Stimulated activated CD4-positive, alpha-beta T cell treated with anti-CD3 and anti-CD28 coated beads, Interleukin-2, amount 100 ng/mL, for 48 hours (primary cell): ENCODE data around the gene SNRNP70.

Experiments used
- DNase-seq, 2 donors: peaks; one replicate each; pipeline ENCODE4 v3.0.0-alpha.2; 2020

Gene SNRNP70

DNA sequence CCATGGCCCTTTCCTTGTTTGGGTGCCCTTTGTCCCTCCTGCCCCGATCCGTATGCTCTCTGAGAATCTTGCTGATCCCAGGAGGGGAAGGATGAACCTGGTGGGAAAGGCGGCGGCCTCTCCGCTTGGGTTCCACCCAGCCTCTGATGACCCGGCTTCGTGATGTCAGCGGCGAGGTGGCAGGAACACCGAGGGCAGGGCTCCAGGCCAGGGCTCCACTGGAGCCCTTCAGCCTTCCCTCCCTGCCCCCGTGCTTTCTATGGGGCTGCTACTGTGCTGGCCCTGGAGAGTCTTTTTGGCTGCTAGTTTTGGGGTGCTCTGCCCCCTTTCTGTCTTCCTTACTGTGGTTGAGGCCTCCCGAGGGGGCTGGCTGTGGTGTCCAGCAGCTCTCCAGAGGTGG is 17.1 kb downstream of the SNRNP70 start:
- no peak for DNase-seq

DNA sequence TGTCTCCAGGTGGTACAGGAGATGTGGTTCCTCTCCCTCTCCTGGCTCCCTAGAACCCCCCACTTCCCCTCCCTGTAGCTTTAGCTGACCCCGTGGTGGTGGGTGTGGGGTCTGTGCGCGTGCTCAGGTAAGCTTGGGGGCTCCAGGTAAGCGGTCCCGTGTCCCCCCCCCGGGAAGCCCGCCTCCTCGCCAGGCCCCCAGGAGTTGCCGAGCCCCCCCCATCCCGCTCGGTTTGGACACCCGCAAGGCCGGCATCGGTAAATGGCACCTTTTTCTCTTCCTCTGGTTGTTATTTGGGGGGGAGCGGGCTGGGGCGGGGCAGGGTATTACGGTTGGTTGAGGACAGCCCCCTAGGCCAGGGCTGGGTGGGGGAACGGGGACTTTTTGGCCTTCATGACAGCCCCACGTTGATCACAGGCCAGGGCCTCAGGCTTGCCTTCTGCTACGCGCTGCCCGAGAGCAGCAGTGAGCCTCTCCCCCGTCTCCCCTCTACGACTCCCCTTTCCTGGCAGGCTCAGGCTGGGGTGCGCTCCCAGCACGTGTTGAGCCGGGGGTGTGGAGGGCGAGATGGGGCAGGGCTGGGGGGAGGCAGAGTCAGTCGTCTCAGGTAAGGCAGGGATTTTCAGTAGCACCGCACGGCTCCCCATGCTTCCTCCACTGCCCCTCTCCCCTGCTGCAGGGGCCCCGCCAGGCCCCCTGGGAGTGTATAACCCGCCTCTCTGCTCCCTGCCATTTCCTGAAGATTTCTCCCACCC is 18.3 kb downstream of the SNRNP70 start:
- DNase-seq: no peak

DNA sequence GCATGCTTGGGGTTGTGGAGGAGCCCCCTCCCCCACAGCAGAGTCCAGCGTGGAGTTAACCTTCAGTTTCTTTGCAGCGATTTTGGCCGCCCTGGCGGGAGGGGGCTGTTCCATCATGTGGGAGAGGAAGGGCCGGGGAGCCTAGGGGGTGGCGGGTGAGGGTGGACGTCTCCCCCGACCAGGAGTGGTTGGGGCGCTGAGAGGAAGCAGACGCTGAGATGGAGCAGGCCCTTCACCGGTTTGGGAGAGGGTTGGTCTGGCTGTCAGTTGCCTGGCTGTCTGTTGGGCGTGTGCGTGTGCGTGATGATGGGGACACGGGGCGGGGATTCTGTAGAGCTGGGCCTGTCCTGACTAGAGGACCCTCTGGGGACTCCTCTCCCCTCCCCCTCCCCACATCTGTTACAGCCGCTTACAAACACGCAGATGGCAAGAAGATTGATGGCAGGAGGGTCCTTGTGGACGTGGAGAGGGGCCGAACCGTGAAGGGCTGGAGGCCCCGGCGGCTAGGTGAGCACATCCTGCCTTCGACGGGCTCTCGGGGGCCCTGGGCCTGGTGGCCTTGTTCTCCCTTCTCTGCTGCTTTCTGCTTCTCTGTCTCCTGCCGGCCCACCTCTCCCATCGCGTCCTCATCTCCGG is 19.1 kb downstream of the SNRNP70 start:
- no peak for DNase-seq

DNA sequence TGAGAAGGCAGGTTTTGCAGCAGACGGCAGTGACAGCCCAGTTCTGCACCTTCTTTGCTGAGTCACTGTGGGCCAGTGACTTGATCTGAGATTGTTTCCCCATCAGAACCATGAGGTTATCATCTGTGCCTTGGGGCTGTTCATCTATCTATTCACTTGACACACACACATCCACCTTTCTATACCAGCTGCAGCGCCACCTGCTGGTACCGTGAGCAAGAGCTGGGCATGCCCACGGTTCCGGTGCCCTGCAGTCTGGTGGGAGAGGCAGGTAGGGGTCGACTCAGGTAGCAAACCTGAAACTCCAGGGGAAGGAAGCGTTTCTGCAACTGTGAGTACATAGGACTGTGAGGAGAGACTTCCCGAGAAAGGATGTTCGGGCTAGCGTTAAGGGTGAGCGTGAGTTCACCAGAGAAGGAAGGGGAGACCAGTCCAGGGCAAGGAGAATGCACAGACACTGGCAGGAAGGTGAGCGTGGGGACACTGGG is 21.4 kb downstream of the SNRNP70 start:
- DNase-seq: peak; percentile 64 to 75

DNA sequence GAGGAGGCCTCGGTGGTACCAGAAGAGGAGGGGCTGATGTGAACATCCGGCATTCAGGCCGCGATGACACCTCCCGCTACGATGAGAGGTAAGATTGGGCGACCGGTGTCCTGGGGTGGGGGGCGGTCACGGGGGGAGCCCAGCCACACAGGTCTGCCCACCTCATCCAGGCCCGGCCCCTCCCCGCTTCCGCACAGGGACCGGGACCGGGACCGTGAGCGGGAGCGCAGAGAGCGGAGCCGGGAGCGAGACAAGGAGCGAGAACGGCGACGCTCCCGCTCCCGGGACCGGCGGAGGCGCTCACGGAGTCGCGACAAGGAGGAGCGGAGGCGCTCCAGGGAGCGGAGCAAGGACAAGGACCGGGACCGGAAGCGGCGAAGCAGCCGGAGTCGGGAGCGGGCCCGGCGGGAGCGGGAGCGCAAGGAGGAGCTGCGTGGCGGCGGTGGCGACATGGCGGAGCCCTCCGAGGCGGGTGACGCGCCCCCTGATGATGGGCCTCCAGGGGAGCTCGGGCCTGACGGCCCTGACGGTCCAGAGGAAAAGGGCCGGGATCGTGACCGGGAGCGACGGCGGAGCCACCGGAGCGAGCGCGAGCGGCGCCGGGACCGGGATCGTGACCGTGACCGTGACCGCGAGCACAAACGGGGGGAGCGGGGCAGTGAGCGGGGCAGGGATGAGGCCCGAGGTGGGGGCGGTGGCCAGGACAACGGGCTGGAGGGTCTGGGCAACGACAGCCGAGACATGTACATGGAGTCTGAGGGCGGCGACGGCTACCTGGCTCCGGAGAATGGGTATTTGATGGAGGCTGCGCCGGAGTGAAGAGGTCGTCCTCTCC is 22.6 kb downstream of the SNRNP70 start:
- no peak for DNase-seq

DNA sequence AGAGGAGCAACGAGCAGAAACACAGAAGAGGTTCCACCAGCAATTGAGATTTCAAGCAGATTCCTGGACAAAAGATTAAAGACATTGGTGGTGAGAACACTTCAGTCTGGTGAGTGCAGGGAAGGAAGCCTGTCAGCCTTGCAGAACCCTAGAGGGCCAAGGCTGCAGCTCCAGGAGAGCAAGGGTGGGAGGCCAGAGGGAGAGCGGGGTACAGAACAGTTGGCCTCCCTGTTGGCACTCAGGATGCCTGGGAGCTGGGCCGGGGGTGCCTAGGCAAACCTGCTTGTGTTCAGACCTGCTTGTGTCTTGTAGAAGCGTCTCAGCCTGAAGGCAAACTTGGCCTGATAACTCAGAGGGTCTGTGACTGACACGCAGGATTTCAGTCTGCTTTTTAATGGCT is 23.8 kb downstream of the SNRNP70 start:
- DNase-seq: no peak

DNA sequence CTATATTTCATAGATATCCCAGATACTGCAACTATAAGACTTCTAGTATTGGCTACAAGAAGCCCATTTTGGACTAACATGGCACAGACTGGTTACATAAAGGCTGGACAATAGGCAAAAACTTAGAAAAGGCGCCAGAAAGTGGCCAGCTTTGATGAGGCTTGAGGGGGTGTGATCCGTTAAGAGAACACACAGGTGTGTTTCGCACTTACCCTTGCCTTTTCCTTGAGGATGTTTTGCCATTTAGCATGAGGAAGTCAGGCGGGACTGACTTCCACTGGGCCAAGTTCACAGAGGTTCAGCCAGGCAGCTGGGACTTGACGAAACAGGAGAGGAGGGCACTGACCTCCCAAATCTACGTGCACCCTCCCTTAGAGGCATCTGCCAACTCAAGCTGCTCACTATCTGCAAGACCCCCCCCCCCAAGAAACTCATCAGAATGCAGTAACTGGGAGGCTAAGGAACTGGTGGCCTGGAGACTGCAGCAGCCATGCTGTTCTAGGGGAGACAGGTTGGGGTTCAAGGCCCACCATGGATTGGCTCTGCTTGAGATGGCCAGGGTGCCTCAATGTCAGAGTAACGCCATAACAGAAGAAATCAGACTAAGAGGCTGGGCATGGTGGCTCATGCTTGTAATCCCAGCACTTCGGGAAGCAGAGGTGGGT is 24.4 kb downstream of the SNRNP70 start:
- no peak for DNase-seq

DNA sequence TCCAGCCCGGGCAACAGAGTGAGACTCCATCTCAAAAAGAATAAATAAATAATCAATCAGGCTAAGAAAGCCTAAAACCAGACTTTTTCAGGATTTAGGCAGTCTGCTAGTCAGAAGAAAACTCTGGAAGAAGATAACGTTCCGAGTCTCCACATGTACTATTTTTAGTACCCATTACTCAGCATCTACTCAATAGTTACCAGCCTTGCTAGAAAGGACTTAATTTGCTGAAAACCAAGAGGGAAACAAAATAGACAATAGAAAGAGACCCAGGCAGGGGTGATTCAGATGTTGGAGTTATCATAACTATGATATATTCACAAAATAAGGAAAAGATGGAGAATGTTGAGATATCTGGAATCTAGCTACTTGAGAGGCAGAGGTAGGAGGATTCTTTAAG is 25.3 kb downstream of the SNRNP70 start:
- DNase-seq: no peak

DNA sequence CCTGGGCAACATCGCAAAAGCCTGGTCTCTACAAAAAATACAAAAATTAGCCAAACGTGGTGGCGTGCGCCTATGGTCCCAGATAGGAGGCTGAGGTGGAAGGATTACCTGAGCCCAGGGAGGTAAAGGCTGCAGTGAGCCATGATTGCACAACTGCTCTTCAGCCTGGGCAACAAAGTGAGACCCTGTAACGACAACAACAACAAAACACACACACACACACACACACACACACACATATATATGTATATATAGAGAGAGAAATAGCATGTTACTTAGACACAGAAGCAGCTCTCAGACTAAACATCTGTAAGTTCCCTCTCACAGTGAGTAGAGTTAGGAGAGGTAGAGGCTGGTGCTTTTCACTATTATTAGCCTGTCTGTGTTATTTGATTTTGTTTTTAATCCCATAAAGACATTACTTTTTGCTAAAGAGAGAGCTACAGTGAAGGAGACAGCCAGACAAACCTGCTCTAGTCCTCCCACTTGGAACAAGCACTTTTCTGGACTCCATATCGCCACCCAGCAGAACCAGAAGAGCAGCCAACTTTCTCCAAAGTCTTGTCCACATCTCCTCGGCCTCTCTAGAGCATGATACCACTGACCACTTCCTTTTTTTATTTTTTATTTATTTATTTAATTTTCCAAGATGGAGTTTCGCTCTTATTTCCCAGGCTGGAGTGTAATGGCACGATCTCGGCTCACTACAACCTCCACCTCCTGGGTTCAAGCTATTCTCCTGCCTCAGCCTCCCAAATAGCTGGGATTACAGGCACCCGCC is 26.2 kb downstream of the SNRNP70 start:
- DNase-seq: no peak

DNA sequence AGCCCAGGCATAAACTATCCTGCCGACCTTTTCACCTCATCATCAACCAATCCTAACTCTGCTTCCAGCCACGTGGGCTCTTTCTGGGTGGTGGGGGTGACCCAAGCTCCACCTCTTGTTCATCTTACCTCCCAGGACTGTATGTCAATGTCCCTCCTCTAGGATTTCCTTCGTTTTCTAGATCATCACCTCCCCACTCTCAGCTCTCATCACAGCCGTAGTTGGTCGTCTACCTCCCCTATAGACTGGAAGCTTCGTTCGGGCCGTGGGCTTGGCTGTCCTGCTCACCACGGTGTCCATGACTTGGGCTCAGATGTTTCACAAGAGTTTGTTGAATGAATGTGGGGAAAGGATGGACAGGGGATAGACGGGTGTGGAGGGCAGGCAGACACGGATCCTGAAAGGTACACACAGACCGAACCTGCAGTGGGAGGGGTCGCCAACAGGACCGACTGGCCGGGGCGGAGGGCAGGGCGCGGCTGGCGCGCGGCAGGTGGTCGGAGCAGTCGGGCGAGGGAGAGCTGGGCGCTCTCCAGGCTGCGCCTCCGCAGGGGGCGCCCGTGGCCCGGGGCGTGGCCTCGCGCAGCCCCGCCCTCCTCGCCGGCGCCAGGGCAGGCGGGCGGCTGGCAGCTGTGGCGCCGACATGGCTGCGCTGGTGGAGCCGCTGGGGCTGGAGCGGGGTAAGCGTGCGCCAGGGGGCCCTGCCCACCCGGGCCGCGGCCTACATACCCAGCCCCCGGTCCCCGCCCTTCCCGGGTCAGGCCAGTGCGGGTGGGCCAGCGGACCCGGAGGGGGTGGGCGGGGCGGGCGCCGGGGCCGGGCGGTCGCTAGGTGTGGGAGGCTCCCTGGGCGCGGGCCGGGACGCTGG is 28.7 kb downstream of the SNRNP70 start, which contains the start of gene LIN7B:
Gene LIN7B, plus strand, starts transcription at position 609 of the 868 bp plus-strand sequence. Its CDS starts 35 bp downstream, at position 644.
- DNase-seq: peak; percentile 65 to 78

DNA sequence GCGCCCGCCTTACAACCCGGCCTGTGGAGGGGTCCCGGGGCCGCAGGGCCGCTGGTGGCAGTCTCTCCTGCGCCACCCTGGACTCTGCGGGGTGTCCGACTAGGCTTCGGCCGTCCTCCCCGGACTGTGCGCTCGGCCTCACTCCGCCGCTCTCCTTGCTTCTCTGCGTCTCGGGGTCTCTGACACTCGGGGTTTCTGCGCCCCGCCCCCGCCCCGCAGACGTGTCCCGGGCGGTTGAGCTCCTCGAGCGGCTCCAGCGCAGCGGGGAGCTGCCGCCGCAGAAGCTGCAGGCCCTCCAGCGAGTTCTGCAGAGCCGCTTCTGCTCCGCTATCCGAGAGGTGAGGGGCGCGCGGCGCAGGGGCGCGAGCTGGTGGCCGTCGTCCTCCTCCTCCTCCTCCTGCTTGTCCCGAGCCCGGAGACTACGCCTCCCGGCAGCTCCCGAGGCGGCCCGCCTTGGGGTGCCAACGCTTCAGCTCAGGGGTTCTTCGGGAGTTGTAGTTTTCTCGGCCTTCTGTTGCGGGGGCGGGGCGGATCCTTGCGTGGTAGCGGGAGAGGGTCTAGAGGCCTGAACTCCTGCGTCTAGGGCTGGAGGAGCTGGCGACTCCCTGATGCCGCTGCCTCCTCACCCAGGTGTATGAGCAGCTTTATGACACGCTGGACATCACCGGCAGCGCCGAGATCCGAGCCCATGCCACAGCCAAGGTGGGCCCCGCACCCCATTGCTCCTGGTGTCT is 29.5 kb downstream of the SNRNP70 start:
- DNase-seq: peak; percentile 36 to 53

DNA sequence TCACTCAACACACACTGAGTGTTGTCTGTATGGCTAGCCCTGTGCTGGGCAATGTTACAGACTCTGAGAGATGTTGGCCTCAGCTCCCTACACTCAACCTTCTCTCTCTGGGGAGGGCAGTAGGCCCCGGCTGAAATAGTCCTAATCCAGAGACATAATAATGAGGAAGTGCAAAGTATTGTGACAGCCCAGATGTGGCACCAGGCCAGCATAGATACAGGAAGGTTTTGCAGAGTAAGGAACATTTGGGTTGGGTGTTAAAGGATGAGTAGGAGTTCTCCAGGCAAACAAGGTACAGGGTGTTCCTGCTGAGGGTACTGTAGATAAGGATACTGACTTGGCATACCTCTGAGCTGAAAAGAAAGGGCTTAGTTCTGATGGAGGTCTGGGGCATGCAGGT is 31.3 kb downstream of the SNRNP70 start:
- no peak for DNase-seq

DNA sequence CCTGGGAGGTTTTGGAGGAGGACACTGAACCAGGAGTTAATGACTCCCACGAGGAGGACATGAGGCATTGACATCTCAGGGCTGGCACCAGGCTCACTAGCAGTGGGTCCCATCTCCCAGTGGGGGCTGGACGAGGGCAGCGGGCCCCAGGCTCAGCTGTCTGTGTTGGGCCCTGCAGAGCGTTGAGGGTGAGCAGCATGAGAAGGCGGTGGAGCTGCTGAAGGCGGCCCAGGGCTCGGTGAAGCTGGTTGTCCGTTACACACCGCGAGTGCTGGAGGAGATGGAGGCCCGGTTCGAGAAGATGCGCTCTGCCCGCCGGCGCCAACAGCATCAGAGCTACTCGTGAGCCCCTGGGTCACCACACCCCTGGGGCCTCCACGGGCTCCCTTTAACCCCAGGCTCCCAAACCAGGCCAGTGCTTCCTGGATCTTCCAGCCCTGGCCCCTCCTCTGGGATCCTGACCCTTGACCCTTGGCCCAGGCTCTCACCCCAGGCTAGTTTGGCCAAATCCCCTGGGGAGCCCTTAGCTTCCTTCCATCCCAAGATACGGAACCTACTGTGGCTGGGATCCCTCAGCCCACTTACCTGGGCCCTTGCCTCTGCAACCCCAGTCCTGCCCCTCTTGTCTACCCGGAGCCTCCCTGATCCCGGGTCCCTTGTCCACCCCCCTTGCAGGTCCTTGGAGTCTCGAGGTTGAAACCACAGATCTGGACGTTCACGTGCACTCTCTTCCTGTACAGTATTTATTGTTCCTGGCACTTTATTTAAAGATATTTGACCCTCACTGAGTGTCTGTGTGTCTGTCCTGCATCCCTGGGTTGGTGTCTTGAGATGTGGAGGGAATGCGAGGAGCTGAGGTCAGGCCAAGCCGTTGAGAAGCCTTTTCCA is 32.7 kb downstream of the SNRNP70 start:
- no peak for DNase-seq

DNA sequence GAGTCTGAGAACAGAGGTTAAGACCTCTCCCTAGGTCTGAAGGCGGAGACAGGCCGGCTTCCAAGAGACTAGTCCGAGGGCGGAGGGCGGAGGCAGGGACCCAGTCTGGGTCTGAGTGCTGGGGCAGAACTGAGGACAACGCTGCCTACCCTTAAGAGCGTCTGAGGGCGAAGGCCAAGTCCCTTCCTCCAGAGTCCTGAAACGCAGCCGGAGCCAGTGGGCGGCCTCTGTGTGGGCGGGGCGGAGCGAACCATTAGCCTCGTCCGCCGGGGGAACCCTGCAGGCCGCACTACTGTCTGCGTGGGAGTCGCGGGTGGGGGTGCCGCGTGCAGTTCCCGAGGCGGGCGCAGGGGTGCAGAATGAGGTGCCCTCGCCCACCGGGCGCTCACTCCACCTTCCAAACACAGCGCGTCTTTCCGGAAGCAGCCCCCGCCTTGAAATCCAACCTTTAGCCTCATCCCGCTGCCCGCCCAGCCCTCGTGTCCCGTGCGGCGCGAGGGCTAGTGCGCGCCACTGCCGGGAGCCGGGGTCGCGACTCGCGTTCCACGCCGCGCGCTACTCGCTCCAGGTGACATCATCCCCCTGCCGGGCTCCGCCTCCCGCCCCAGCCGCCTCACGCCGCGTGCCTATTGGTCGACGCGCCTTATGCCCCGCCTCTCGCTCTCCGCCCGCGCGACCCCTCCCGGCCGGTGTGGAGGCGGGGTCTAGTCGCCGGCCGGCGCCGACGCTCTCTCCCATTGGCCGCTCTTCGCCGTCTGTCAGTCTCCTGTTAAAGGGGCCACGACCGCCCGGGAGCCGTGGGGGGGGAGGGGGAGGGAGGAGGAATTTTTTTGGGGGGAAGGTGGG is 33.5 kb downstream of the SNRNP70 start, which contains the start of gene C19orf73:
Gene C19orf73, minus strand, starts transcription at position 579 of the 846 bp plus-strand sequence. Its CDS starts 121 bp downstream, at position 458.
- DNase-seq: peak; percentile 90 to 94

DNA sequence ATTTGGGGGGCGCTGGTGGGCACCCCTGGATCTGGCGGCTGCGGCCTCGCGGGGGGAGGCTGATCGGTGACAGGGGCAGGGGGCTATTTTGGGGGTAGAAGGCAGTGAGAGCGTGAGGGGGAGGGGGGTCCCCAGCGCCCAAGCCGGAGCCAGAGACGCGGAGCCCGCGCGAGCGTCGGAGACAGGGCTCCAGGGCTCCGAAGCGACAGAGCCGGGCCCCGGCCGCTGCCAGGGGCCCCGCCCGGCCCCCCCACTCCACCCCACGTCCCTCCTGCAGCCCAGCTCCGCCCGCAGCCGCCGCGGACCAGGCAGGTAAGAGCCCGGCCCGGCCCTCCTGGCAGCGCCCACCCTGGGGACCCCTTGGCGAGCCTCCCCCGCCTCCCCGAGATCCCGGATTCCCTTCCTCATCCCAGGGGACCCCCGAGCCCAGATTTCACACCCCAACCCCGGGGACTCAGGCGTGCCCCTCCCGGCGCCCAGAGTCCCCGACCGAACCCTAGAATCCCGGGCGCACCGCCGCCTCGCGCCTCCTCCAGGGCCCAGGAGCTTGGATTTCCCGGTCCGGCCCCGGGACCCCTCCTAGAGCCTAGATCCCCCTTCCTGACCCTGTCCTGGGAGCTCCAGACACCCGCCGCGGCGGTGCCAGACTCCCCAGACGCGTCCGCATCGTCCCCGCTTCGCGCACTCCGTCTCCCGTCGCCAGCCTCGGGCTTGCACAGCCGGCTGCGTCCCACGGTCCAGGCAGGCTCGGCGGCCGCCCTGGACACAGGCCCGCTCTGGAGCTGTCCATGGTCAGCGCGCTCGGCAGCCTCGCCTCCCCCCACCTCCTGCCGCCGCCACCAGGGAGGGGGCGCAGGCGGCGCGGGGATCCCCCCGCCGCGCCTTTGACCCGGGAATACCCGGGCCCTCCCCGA is 34.4 kb downstream of the SNRNP70 start, which contains the start of gene PPFIA3:
Gene PPFIA3, plus strand, starts transcription at position 134 of the 914 bp plus-strand sequence. CDS start 8,330 bp downstream, outside the sequence.
- DNase-seq: no peak

DNA sequence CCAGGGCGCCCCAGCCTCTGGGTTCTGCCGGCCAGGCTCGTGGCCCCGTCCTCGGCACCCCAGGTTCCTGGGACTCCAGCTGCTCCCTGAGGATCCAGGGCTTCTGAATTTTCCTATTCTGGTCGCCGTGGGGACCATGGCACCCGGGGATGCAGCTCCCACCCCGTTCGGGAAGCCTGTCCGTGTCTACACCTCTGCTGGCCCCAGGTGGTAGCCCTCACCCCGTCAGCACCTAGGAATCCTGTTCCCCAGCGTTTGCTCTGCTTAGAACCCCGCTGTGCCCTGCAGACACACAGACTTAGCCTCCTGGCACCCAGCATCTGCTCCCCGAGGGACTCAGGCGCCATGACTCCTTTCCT is 35.1 kb downstream of the SNRNP70 start:
- no peak for DNase-seq

DNA sequence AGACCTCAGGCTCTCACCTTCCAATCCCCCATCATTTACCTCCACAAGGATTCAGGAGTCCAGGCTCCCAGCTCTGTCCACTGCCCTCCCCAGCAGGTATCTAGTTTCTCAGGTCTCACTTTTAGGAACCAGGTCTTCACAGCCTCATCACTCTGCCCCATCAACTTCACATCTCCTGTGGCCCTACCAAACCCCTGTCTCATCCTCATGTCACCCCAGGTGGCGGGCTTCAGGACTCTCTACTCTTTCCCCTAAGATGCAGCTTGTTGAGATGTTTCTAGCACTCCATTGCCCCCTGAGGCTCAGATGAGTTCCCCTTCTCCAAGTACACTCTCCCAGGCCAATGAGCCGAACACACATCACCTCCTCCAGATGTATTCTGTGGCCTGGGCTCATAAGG is 35.6 kb downstream of the SNRNP70 start:
- no peak for DNase-seq
